Activated T-helper 1 cell treated with anti-CD3 and anti-CD28 coated beads, Interleukin-12 subunit alpha, Interleukin-12 subunit beta, Interleukin-2, Interleukin-4 antibody, amounts not matched to agents 30 ng/mL and 10 ng/mL and 1 ng/mL, durations not matched to agents 14 hours and 24 hours and 36 hours (primary cell): ENCODE data around the gene PSMD13. TPM values are rescaled to one million over a fixed set of nuclear protein-coding genes. Genes with fewer than 3 reads are reported as not detected.

Experiments
- DNase-seq: peaks from one replicate; pipeline ENCODE4 v3.0.0; 2021; ENCODE audit warnings: low spot score
- H3K27ac Mint-ChIP-seq: one replicate; pipeline ENCODE4 v1.8.0; 2021; ENCODE audit warnings: mild to moderate bottlenecking, mixed read lengths
- H3K27me3 Mint-ChIP-seq: one replicate; pipeline ENCODE4 v1.8.0; 2022; ENCODE audit warnings: mild to moderate bottlenecking, moderate library complexity, mixed read lengths; ENCODE audit not compliant: insufficient read depth
- H3K36me3 Mint-ChIP-seq: one replicate; pipeline ENCODE4 v1.8.0; 2021; ENCODE audit warnings: low read depth, mixed read lengths
- H3K4me1 Mint-ChIP-seq: one replicate; pipeline ENCODE4 v1.8.0; 2021; ENCODE audit warnings: low read depth, mixed read lengths
- H3K4me3 Mint-ChIP-seq: one replicate; pipeline ENCODE4 v1.8.0; 2021; ENCODE audit warnings: mild to moderate bottlenecking, moderate library complexity, mixed read lengths
- H3K9me3 Mint-ChIP-seq: one replicate; pipeline ENCODE4 v1.8.0; 2021; ENCODE audit warnings: mixed read lengths
- intact Hi-C: fragments of 100-400 bp; cut with micrococcal nuclease; formaldehyde crosslinking; loops from one replicate; pipeline ENCODE4 v1.15.1; 2024
- total RNA-seq: library from RNA; stranded (reverse); gene quantifications from 2 replicates; pipeline ENCODE4 v1.2.3, GENCODE V29; 2022

The PSMD13 gene
- total RNA-seq, 1 donor from 2014 or later, result 266 TPM

GRCh38 chr11:295351-296170, 58.8 kb downstream of the PSMD13 start:
- intact Hi-C loops, result no loop called here
- Mint-ChIP-seq H3K27me3 (peaks cover 7% of the 10 kb centered on the region), H3K4me3 (no peak overlapping the region), H3K36me3 (peaks cover 8% of the 10 kb centered on the region), H3K9me3 (no peaks in the 10 kb centered on the region), H3K4me1 (peaks cover 18% of the 10 kb centered on the region), H3K27ac (no peak overlapping the region)
- DNase-seq, result no peak

- intact Hi-C loops, result no loop called here
- H3K4me3 Mint-ChIP-seq, result no peak overlapping the region
- H3K9me3 Mint-ChIP-seq, result no peaks in the 10 kb centered on the region
- no peak overlapping the region for H3K27ac Mint-ChIP-seq
- H3K4me1 Mint-ChIP-seq, result peaks cover 13% of the 10 kb centered on the region
- H3K27me3 Mint-ChIP-seq, result peaks cover 13% of the 10 kb centered on the region
- no peak for DNase-seq
- H3K36me3 Mint-ChIP-seq, result peaks cover 2% of the 10 kb centered on the region
Observed at GRCh38 chr11:296171-297050, 59.6 kb downstream of the PSMD13 start.

- DNase-seq, result no peak
- no peaks in the 10 kb centered on the region for H3K36me3 Mint-ChIP-seq
- H3K27me3 Mint-ChIP-seq, result peaks cover 13% of the 10 kb centered on the region
- intact Hi-C loops, result no loop called here
- H3K9me3 Mint-ChIP-seq, result no peaks in the 10 kb centered on the region
- peak overlapping the region; percentile 78 for H3K27ac Mint-ChIP-seq
- peaks cover 12% of the 10 kb centered on the region for H3K4me1 Mint-ChIP-seq
- no peak overlapping the region for H3K4me3 Mint-ChIP-seq
Observed at GRCh38 chr11:297051-297585, 60.3 kb downstream of the PSMD13 start.

GRCh38 chr11:297586-298405, 61.0 kb downstream of the PSMD13 start:
- intact Hi-C loops, result no loop called here
- H3K27me3 Mint-ChIP-seq, result peaks cover 13% of the 10 kb centered on the region
- DNase-seq, result no peak
- no peaks in the 10 kb centered on the region for H3K36me3 Mint-ChIP-seq
- peak overlapping the region; percentile 78 for H3K27ac Mint-ChIP-seq
- H3K4me1 Mint-ChIP-seq, result peaks cover 17% of the 10 kb centered on the region
- H3K4me3 Mint-ChIP-seq, result no peak overlapping the region
- H3K9me3 Mint-ChIP-seq, result no peaks in the 10 kb centered on the region

GRCh38 chr11:298406-299065, 61.8 kb downstream of the PSMD13 start:
- intact Hi-C loops, result no loop called here
- Mint-ChIP-seq H3K9me3 (no peaks in the 10 kb centered on the region), H3K27ac (no peak overlapping the region), H3K4me1 (peaks cover 20% of the 10 kb centered on the region), H3K36me3 (no peaks in the 10 kb centered on the region), H3K4me3 (no peak overlapping the region), H3K27me3 (peaks cover 13% of the 10 kb centered on the region)
- no peak for DNase-seq

- Mint-ChIP-seq H3K27me3 (peaks cover 13% of the 10 kb centered on the region), H3K4me1 (peaks cover 20% of the 10 kb centered on the region), H3K4me3 (no peak within 1 kb of the TSS), H3K36me3 (no peaks in the 10 kb centered on the region), H3K9me3 (no peaks in the 10 kb centered on the region), H3K27ac (no peak within 1 kb of the TSS)
- intact Hi-C loops, result no loop called here
- DNase-seq, result no peak
Observed at GRCh38 chr11:299081-299891, 62.5 kb downstream of the PSMD13 start, which contains the start of gene IFITM5. TSS of gene IFITM5 (minus strand) at chr11:299526. CDS start at chr11:299490, 36 bp downstream.

- Mint-ChIP-seq H3K9me3 (no peaks in the 10 kb centered on the region), H3K27ac (peak overlapping the region; percentile 12), H3K36me3 (no peaks in the 10 kb centered on the region), H3K27me3 (peaks cover 13% of the 10 kb centered on the region), H3K4me1 (peaks cover 23% of the 10 kb centered on the region), H3K4me3 (no peak overlapping the region)
- DNase-seq, result no peak
- intact Hi-C loops, result no loop called here
Observed at GRCh38 chr11:299951-300735, 63.4 kb downstream of the PSMD13 start.

Other genes with a start within 250 kb of the PSMD13 start
- gene SCGB1C1, start 43.9 kb upstream of the PSMD13 start, total RNA-seq, result not detected in 2 replicates
- 42.0 and 48.7 TPM in 2 replicates for gene BET1L, start 29.6 kb upstream of the PSMD13 start, total RNA-seq
- 132 and 149 TPM in 2 replicates for gene RIC8A, start 29.3 kb upstream of the PSMD13 start, total RNA-seq
- 11.6 and 14.8 TPM in 2 replicates for gene SIRT3, start 634 bp upstream of the PSMD13 start, total RNA-seq
- gene NLRP6, start 41.4 kb downstream of the PSMD13 start, total RNA-seq, result 4.9 and 5.2 TPM in 2 replicates
- gene PGGHG, start 52.1 kb downstream of the PSMD13 start, total RNA-seq, result 164 and 167 TPM in 2 replicates
- gene IFITM5, start 62.5 kb downstream of the PSMD13 start, total RNA-seq, result not detected in 2 replicates
- gene IFITM2, start 70.8 kb downstream of the PSMD13 start, total RNA-seq, result 494 and 521 TPM in 2 replicates
- gene IFITM1, start 77.1 kb downstream of the PSMD13 start, total RNA-seq, result 208 and 214 TPM in 2 replicates
- 3.6 and 4.6 TPM in 2 replicates for gene IFITM3, start 83.9 kb downstream of the PSMD13 start, total RNA-seq
- gene B4GALNT4, start 132.5 kb downstream of the PSMD13 start, total RNA-seq, result 3.8 and 5.1 TPM in 2 replicates
- not detected in 2 replicates for gene PKP3, start 157.2 kb downstream of the PSMD13 start, total RNA-seq
- 38.3 and 43.9 TPM in 2 replicates for gene SIGIRR, start 178.0 kb downstream of the PSMD13 start, total RNA-seq
- 33.1 and 33.8 TPM in 2 replicates for gene ANO9, start 205.0 kb downstream of the PSMD13 start, total RNA-seq
- 31.0 and 33.9 TPM in 2 replicates for gene PTDSS2, start 213.3 kb downstream of the PSMD13 start, total RNA-seq